Cardiac muscle cell (in vitro differentiated cells and primary cell): ENCODE measurements around the gene INAFM1. TPM values are rescaled to one million over a fixed set of nuclear protein-coding genes. Genes with fewer than 3 reads are reported as not detected.

ENCODE experiments used
- DNase-seq, 2 donors: peaks; one replicate each; pipeline versions ENCODE4 v3.0.0 to v3.0.0-alpha.2; 2010 to 2017; ENCODE audit warnings: low read depth in 1 of 2, low spot score in 1 of 2
- H3K27ac ChIP-seq: fragments of 200-600 bp; sonication (generic); 2 replicates; pipeline ENCODE4 v1.5.1; 2016
- H3K27me3 ChIP-seq: fragments of 200-600 bp; sonication (generic); 2 replicates; pipeline ENCODE4 v1.6.0; 2016; ENCODE audit warnings: control low read depth
- H3K36me3 ChIP-seq: fragments of 200-600 bp; sonication (generic); 2 replicates; pipeline ENCODE4 v1.5.1; 2016; ENCODE audit warnings: control low read depth
- H3K4me1 ChIP-seq: fragments of 200-600 bp; sonication (generic); 2 replicates; pipeline ENCODE4 v1.8.1; 2017; ENCODE audit warnings: low read depth, mild to moderate bottlenecking, mixed run types
- H3K4me3 ChIP-seq: fragments of 200-600 bp; sonication (generic); 2 replicates; pipeline ENCODE4 v1.5.1; 2016; ENCODE audit warnings: mild to moderate bottlenecking
- H3K9me3 ChIP-seq: fragments of 200-600 bp; sonication (generic); 2 replicates; pipeline ENCODE4 v1.5.1; 2017; ENCODE audit warnings: low read depth, mild to moderate bottlenecking, control low read depth
- polyA plus RNA-seq: library from polyadenylated mRNA; unstranded; fragments of >200 nt; fragmentation: Nextera tagmentation; extraction: Ambion mirVana; gene quantifications from 2 replicates; pipeline ENCODE4 v1.2.1, GENCODE V29; 2016
- total RNA-seq: library from RNA; depleted of rRNA; stranded (reverse); fragments of >200 nt; gene quantifications from 2 replicates; pipeline ENCODE4 v1.2.3, GENCODE V29; 2016
- TF ChIP-seq, protein P1 (sequence below): IDR thresholded peaks from 2 replicates; pipeline ENCODE4 v1.5.1; 2012; ENCODE audit warnings: low read depth, mild to moderate bottlenecking, low read length

The INAFM1 gene
- total and polyA plus RNA-seq, 2 experiments from 2014 or later, result 1.5 to 5.8 TPM

DNA sequence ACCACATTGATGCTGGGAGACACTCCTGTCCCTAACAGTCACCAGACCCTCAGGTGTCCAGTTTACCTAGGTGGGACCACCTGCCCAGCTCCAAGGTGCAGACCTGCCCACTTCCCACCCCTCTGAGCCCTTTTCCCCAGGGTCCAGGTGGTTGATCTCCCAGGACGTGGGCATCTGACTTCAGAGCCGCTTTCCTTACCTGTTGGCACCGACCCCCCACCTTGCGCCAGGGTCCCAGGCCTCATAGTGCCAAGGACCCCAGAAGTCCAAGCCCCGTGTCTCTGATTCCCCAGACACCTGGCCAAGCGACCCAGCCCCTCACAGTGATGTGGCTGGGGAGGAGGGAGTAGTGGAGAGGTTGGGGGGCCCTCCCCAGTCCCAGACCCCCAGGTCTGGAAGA, 34.1 kb upstream of the INAFM1 start:
- Histone ChIP-seq H3K4me3 (no peak overlapping the region), H3K27me3 (peaks cover 42% of the 10 kb centered on the region), H3K4me1 (no peaks in the 10 kb centered on the region), H3K27ac (no peak overlapping the region), H3K9me3 (no peaks in the 10 kb centered on the region), H3K36me3 (no peaks in the 10 kb centered on the region)
- TF ChIP-seq, protein P1, sequence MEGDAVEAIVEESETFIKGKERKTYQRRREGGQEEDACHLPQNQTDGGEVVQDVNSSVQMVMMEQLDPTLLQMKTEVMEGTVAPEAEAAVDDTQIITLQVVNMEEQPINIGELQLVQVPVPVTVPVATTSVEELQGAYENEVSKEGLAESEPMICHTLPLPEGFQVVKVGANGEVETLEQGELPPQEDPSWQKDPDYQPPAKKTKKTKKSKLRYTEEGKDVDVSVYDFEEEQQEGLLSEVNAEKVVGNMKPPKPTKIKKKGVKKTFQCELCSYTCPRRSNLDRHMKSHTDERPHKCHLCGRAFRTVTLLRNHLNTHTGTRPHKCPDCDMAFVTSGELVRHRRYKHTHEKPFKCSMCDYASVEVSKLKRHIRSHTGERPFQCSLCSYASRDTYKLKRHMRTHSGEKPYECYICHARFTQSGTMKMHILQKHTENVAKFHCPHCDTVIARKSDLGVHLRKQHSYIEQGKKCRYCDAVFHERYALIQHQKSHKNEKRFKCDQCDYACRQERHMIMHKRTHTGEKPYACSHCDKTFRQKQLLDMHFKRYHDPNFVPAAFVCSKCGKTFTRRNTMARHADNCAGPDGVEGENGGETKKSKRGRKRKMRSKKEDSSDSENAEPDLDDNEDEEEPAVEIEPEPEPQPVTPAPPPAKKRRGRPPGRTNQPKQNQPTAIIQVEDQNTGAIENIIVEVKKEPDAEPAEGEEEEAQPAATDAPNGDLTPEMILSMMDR, result no peak
- no peak for DNase-seq

DNA sequence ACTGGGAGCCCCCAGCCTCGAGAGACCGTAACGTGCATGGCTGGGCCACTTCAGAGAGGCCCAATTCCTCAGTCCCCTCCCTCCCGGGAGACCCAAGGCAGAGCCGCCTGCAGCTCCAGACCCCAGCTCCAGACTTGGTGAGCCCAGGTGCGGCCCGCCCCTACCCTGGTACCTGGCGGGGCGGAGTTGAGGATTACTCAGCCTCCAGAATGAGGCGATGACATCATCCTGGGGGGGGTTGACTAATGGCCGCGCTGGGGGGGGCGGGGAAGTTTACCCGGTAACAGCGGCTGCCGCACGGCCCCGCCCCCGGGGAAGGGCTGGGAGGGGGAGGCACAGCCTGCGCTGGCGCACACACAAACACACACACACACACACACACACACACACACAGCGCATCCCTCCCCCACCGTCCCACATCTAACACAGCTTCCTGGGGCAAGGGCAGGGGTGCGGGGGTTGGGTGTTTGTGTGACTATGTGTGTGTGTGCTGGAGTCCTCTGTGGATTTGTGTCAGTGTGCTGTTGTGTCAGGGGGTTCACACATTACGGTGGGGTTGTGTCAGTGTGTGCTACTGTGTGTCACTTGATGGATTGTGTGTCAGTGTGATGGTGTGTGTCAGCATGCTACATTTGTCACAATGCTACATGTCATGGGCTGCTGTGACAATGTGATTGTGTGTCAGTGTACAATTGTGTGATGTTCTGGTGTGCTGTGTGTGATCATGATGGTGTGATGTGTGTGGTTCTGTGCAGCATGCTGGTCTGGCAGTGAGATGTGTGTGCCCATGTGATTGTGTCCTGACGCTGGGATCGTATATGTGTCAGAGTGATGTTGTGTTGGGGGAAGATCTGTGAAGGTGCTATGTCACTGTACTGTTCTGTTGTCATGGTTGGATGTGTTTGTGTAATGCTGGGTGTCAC, 33.4 kb upstream of the INAFM1 start:
- Histone ChIP-seq H3K4me1 (no peaks in the 10 kb centered on the region), H3K9me3 (no peaks in the 10 kb centered on the region), H3K27ac (no peak overlapping the region), H3K4me3 (no peak overlapping the region), H3K36me3 (no peaks in the 10 kb centered on the region), H3K27me3 (peaks cover 42% of the 10 kb centered on the region)
- DNase-seq, result peak; percentile 38 to 82
- TF ChIP-seq, protein P1, result no peak

DNA sequence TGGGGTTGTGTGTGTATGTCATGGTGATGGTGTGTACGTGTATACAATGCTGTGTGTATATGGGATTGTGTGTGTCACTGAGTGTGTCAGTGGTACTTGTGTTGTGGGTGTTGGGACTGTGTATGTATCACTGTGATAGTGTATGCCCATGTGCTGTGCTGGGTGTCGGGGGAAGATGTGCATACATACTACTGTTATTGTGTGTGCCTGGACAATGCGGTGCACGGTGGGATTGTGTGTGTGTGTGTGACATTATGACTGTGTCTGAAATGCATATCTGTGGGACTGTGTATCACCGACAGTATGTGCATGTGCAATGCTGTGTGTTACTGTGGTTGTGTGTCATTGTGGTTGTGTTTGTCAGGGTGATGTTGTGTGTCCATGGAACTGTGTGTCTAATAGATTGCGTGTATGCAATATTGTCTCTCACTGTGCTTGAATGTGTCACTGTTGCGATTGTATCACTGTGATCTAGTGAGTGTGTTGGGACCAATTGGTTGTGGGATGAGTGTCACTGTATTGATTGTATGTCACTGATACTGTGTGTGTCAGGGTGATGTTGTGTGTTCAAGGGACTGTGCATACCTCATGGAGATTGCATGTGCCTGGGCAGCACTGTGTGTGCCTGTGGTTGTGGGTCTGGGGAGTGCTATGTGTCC, 32.6 kb upstream of the INAFM1 start:
- no peaks in the 10 kb centered on the region for H3K4me1 ChIP-seq
- DNase-seq, result no peak
- TF ChIP-seq, protein P1, result no peak
- H3K4me3 ChIP-seq, result no peak overlapping the region
- peaks cover 42% of the 10 kb centered on the region for H3K27me3 ChIP-seq
- no peaks in the 10 kb centered on the region for H3K36me3 ChIP-seq
- H3K9me3 ChIP-seq, result no peaks in the 10 kb centered on the region
- H3K27ac ChIP-seq, result no peak overlapping the region

DNA sequence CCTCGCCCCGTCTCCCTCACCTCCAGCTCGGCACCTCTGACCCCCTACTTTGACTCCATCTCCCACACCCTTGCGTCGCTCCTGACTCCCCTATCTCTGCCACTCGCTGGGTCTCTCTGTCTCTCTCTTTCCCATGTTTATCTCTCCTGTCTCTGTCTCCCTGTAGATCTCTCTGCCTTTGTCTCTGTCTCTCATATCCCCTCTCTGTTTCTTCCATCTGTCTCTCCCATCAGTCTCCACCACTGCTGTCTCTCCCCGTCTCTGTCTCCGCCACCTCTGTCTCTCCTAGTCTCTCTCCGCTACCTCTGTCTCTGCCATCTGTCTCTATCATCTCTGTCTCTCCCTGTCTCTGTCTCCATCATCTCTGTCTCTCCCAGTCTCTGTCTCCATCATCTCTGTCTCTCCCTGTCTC, 31.3 kb upstream of the INAFM1 start:
- TF ChIP-seq, protein P1, result no peak
- no peaks in the 10 kb centered on the region for H3K4me1 ChIP-seq
- no peaks in the 10 kb centered on the region for H3K9me3 ChIP-seq
- no peaks in the 10 kb centered on the region for H3K36me3 ChIP-seq
- H3K4me3 ChIP-seq, result peak overlapping the region; percentile 9
- H3K27me3 ChIP-seq, result peaks cover 42% of the 10 kb centered on the region
- DNase-seq, result no peak
- H3K27ac ChIP-seq, result no peak overlapping the region

DNA sequence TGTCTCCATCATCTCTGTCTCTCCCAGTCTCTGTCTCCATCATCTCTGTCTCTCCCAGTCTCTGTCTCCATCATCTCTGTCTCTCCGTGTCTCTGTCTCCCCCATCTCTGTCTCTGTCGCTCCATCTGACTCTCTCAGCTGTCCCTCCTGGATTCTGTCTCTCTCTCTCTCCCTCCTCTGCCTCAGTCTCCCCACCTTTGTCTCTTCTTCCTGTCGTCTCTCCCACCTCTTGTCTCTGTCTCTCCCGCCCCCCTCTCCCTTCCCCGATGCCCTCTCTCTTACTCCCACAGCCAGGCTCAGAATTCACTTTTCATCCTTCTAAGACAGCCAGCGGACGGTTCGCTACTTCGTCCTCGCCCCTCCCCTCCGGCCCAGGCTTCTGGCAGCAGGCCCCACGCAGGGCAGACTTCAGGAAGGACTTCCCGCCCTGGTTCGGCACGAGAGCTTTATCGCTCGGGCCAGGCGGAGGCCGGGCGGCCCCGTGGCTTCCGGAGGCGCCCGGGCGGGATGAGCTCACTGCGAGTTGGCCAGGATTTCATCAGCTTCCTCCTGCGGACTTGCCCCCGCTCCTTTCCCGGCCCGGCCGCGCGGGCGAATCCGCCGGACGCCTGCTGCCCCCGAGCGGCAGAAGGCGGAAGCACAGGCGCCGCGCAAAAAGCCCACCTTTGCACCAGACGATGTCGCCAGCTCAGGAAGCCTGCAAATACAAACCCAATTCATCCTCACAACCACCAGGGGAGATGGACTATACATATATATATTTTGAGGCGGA, 30.7 kb upstream of the INAFM1 start:
- Histone ChIP-seq H3K36me3 (no peaks in the 10 kb centered on the region), H3K9me3 (no peaks in the 10 kb centered on the region), H3K4me3 (no peak overlapping the region), H3K4me1 (no peaks in the 10 kb centered on the region), H3K27me3 (peaks cover 36% of the 10 kb centered on the region), H3K27ac (no peak overlapping the region)
- TF ChIP-seq, protein P1, result peak; percentile 90
- peak; percentile 92 to 99 for DNase-seq
